Adrenal gland (tissue), 12 donors: ENCODE results near the gene PLPPR5. TPM values are rescaled to one million over a fixed set of nuclear protein-coding genes. Genes with fewer than 3 reads are reported as not detected.

Experiments used
- DNase-seq, 7 donors: peaks; one replicate each; pipeline ENCODE4 v3.0.0-alpha.2; 2019 to 2020
- H3K27ac ChIP-seq, 5 donors: fragments of 200-600 bp; sonication (generic) in 4 of 5; 1 replicate in 3 of 5; 2 replicates in 2 of 5; pipeline versions ENCODE4 v1.5.1 to v1.8.0; 2016 to 2020; ENCODE audit warnings: mild to moderate bottlenecking in 1 of 5
- H3K27me3 ChIP-seq: fragments of 200-600 bp; 2 replicates; pipeline ENCODE4 v1.8.0; 2021
- H3K36me3 ChIP-seq, 2 donors: fragments of 200-600 bp; replicated peaks in 1 of 2; 1 replicate in 1 of 2; 2 replicates in 1 of 2; pipeline versions ENCODE4 v1.5.1 to v1.8.0; 2018 to 2022
- H3K4me1 ChIP-seq, 2 donors: fragments of 200-600 bp; replicated peaks in 1 of 2; 1 replicate in 1 of 2; 2 replicates in 1 of 2; pipeline versions ENCODE4 v1.5.1 to v1.8.0; 2018 to 2021
- H3K4me3 ChIP-seq, 4 donors: fragments of 200-600 bp; sonication (generic) in 3 of 4; one replicate each; pipeline ENCODE4 v1.5.1; 2016 to 2018
- H3K9me3 ChIP-seq, 3 donors: fragments of 200-600 bp; sonication (generic) in 1 of 3; replicated peaks in 1 of 3; 1 replicate in 2 of 3; 2 replicates in 1 of 3; pipeline versions ENCODE4 v1.5.1 to v1.8.0; 2016 to 2021
- CTCF ChIP-seq, 6 experiments: fragments of 450-650 bp in 4 of 6; fragments of 200-600 bp in 2 of 6; sonication (generic) in 1 of 6; IDR thresholded peaks; 1 replicate in 5 of 6; 2 replicates in 1 of 6; pipeline versions ENCODE4 v1.5.1 to v1.8.0; 2016 to 2021; ENCODE audit warnings: antibody characterized with exemption in 6 of 6, mild to moderate bottlenecking in 2 of 6, moderate library complexity in 1 of 6
- POLR2A ChIP-seq, 2 donors: fragments of 450-650 bp; IDR thresholded peaks; one replicate each; pipeline ENCODE4 v1.6.1; 2017; ENCODE audit warnings: antibody characterized with exemption in 2 of 2, mild to moderate bottlenecking in 2 of 2, moderate library complexity in 1 of 2
- WGBS, 4 donors: extraction: QIAGEN DNeasy Blood & Tissue Kit in 2 of 4; methylation state at CpG; one replicate each; pipeline versions ENCODE4 v1.1.5 to v1.1.7; 2013 to 2017; 5-methylcytosine and 5-hydroxymethylcytosine counted together
- intact Hi-C, 2 donors: fragments of 100-400 bp; cut with DNase I; formaldehyde crosslinking; loops; one replicate each; pipeline versions ENCODE4 v1.14.1 to v1.15.0; 2022 to 2023
- polyA plus RNA-seq, 3 donors: library from polyadenylated mRNA; stranded (reverse); fragments of 200-250 nt in 2 of 3; fragments of 350-450 nt in 1 of 3; fragmentation: Illumina TruSeq in 1 of 3; extraction: RNeasy Lipid Tissue Mini Kit (QIAGEN cat#74804) in 1 of 3; gene quantifications; one replicate each; pipeline ENCODE4 v1.2.3, GENCODE V29; 2013 to 2014
- total RNA-seq, 9 donors: library from RNA; depleted of rRNA in 4 of 9; stranded (reverse); fragments of >200 nt in 4 of 9; fragments of 120-200 nt in 1 of 9; fragmentation: NEBNext Ultra II Directional in 1 of 9; extraction: Animal tissue kit (Norgen Biotek cat#: 25700) in 1 of 9; gene quantifications; one replicate each; pipeline versions ENCODE4 v1.1.0 to v1.2.4, GENCODE V29; 2013 to 2023
- donor health status: healthy with polysubstance abuse.
- donor health status: Bipolar disorder and iron deficiency.
- donor health status: DM: yes; HTN: yes; CAD: no.
- donor health status: DM: no; HTN: no; CAD: no.
- donor health status: DM: no; HTN: no; CAD: no.
- donor health status: DM: yes; HTN: yes; CAD: no.

PLPPR5 gene
- total and polyA plus RNA-seq, 12 donors = 0.10 to 0.86 (median 0.37) TPM; not detected in 6

- 68 to 91% (median 78%) methylated on average over 1 of the region's 1 CpG for WGBS, 4 donors
- DNase-seq = no peak
- Histone ChIP-seq H3K4me3 (no peak overlapping the region), H3K9me3 (no peaks in the 10 kb centered on the region), H3K36me3 (no peaks in the 10 kb centered on the region), H3K4me1 (no peaks in the 10 kb centered on the region), H3K27me3 (no peaks in the 10 kb centered on the region), H3K27ac (no peak overlapping the region)
- TF ChIP-seq POLR2A (IDR thresholded peaks at IDR 0.05) = no peak
- TF ChIP-seq CTCF (IDR thresholded peaks at IDR 0.05) = no peak
- intact Hi-C loops = no loop called here
Measured at GRCh38 chr1:98967122-98967521, 37.5 kb downstream of the PLPPR5 start.

GRCh38 chr1:98965394-98965793, 39.3 kb downstream of the PLPPR5 start:
- Histone ChIP-seq H3K27ac (no peak overlapping the region), H3K4me3 (no peak overlapping the region), H3K27me3 (no peaks in the 10 kb centered on the region), H3K9me3 (no peaks in the 10 kb centered on the region), H3K36me3 (no peaks in the 10 kb centered on the region), H3K4me1 (no peaks in the 10 kb centered on the region)
- 83 to 88% (median 86%) methylated on average over 3 of the region's 3 CpGs for WGBS, 4 donors
- TF ChIP-seq POLR2A (IDR thresholded peaks at IDR 0.05) = no peak
- TF ChIP-seq CTCF (IDR thresholded peaks at IDR 0.05) = no peak
- intact Hi-C loops = no loop called here
- DNase-seq = no peak

- Histone ChIP-seq H3K27me3 (no peaks in the 10 kb centered on the region), H3K4me3 (no peak overlapping the region), H3K9me3 (no peaks in the 10 kb centered on the region), H3K4me1 (no peaks in the 10 kb centered on the region), H3K27ac (no peak overlapping the region), H3K36me3 (no peaks in the 10 kb centered on the region)
- no peak for TF ChIP-seq POLR2A (IDR thresholded peaks at IDR 0.05)
- TF ChIP-seq CTCF (IDR thresholded peaks at IDR 0.05) = no peak
- WGBS, 4 donors = 31 to 48% (median 38%) methylated on average over 4 of the region's 4 CpGs
- intact Hi-C loops = no loop called here
- no peak for DNase-seq
Measured at GRCh38 chr1:98964198-98964597, 40.5 kb downstream of the PLPPR5 start.

- intact Hi-C loops = no loop called here
- H3K4me1 ChIP-seq = no peaks in the 10 kb centered on the region
- 69 to 70% (median 70%) methylated on average over 3 of the region's 3 CpGs for WGBS, 4 donors
- no peak overlapping the region for H3K4me3 ChIP-seq
- TF ChIP-seq POLR2A (IDR thresholded peaks at IDR 0.05) (no peak), CTCF (IDR thresholded peaks at IDR 0.05) (no peak)
- no peaks in the 10 kb centered on the region for H3K27me3 ChIP-seq
- H3K27ac ChIP-seq = no peak overlapping the region
- no peaks in the 10 kb centered on the region for H3K9me3 ChIP-seq
- no peaks in the 10 kb centered on the region for H3K36me3 ChIP-seq
- no peak for DNase-seq
Measured at GRCh38 chr1:98963064-98963758, 41.5 kb downstream of the PLPPR5 start.
